ENCODE measurements around the gene ZIC1.

The ZIC1 gene

GRCh38 chr3:147368151-147368550 is 41.0 kb upstream of the ZIC1 start:
- no peak overlapping the region for H3K4me3 ChIP-seq (ENCODE audit: low read depth, low read length)
- H4K12ac ChIP-seq (ENCODE audit: low read depth, low read length): no peak overlapping the region
- H2BK5ac ChIP-seq (ENCODE audit: low read depth, low read length, poor library complexity): no peak overlapping the region
- no peak overlapping the region for H2AK5ac ChIP-seq (ENCODE audit: low read length)
- peaks cover 1% of the 10 kb centered on the region for H3K9me3 ChIP-seq (ENCODE audit: insufficient read depth, low read depth, low read length)
- H2BK12ac ChIP-seq (ENCODE audit: low read length): no peak overlapping the region
- no peak overlapping the region for H4K91ac ChIP-seq (ENCODE audit: low read depth, low read length)
- H3K36me3 ChIP-seq (ENCODE audit: control insufficient read depth in 1 of 2, insufficient read depth in 2 of 2, low read length in 2 of 2): no peaks in the 10 kb centered on the region
- no peak overlapping the region for H3K27ac ChIP-seq (ENCODE audit: low read depth, low read length)
- no peaks in the 10 kb centered on the region for H3K79me1 ChIP-seq (ENCODE audit: low read length)
- H3K18ac ChIP-seq (ENCODE audit: low read length): no peak overlapping the region
- no peak overlapping the region for H3K23ac ChIP-seq (ENCODE audit: low read length)
- H3K14ac ChIP-seq (ENCODE audit: low read length): no peak overlapping the region
- no peak overlapping the region for H4K8ac ChIP-seq (ENCODE audit: low read depth, low read length)
- no peak overlapping the region for H2BK120ac ChIP-seq (ENCODE audit: insufficient read depth, low read length, poor library complexity)
- no peak overlapping the region for H3K4ac ChIP-seq (ENCODE audit: low read depth, low read length)
- H3K27me3 ChIP-seq (ENCODE audit: insufficient read depth, low read length): peaks cover 55% of the 10 kb centered on the region
- no peak overlapping the region for H3K4me2 ChIP-seq (ENCODE audit: low read length)
- no peaks in the 10 kb centered on the region for H3K79me2 ChIP-seq (ENCODE audit: control insufficient read depth, insufficient read depth, low read length, poor library complexity)
- DNase-seq: no peak
- WGBS (ENCODE audit: extremely low coverage, insufficient coverage, insufficient read length): no CpG with 5 or more reads among the region's 2 CpGs
- no peak overlapping the region for H2AFZ ChIP-seq (ENCODE audit: insufficient read depth, low read length, poor library complexity)
- no peak overlapping the region for H3K9ac ChIP-seq (ENCODE audit: low read length)
- H3K4me1 ChIP-seq (ENCODE audit: control insufficient read depth in 1 of 2, insufficient read depth in 2 of 2, low read length in 2 of 2): no peaks in the 10 kb centered on the region

GRCh38 chr3:147368561-147369221 is 40.5 kb upstream of the ZIC1 start:
- no peak overlapping the region for H3K18ac ChIP-seq (ENCODE audit: low read length)
- H2BK120ac ChIP-seq (ENCODE audit: insufficient read depth, low read length, poor library complexity): no peak overlapping the region
- H4K12ac ChIP-seq (ENCODE audit: low read depth, low read length): no peak overlapping the region
- H3K79me1 ChIP-seq (ENCODE audit: low read length): no peaks in the 10 kb centered on the region
- H3K36me3 ChIP-seq (ENCODE audit: control insufficient read depth in 1 of 2, insufficient read depth in 2 of 2, low read length in 2 of 2): no peaks in the 10 kb centered on the region
- no peak overlapping the region for H3K9ac ChIP-seq (ENCODE audit: low read length)
- no peak overlapping the region for H2BK12ac ChIP-seq (ENCODE audit: low read length)
- no peak overlapping the region for H3K23ac ChIP-seq (ENCODE audit: low read length)
- no peak overlapping the region for H3K14ac ChIP-seq (ENCODE audit: low read length)
- no peak overlapping the region for H4K8ac ChIP-seq (ENCODE audit: low read depth, low read length)
- H2AFZ ChIP-seq (ENCODE audit: insufficient read depth, low read length, poor library complexity): no peak overlapping the region
- no CpG with 5 or more reads among the region's 16 CpGs for WGBS (ENCODE audit: extremely low coverage, insufficient coverage, insufficient read length)
- peaks cover 60% of the 10 kb centered on the region for H3K27me3 ChIP-seq (ENCODE audit: insufficient read depth, low read length)
- H3K4me3 ChIP-seq (ENCODE audit: low read depth, low read length): no peak overlapping the region
- no peak for DNase-seq
- no peaks in the 10 kb centered on the region for H3K79me2 ChIP-seq (ENCODE audit: control insufficient read depth, insufficient read depth, low read length, poor library complexity)
- no peak overlapping the region for H2BK5ac ChIP-seq (ENCODE audit: low read depth, low read length, poor library complexity)
- H3K27ac ChIP-seq (ENCODE audit: low read depth, low read length): no peak overlapping the region
- no peak overlapping the region for H4K91ac ChIP-seq (ENCODE audit: low read depth, low read length)
- no peak overlapping the region for H3K4me2 ChIP-seq (ENCODE audit: low read length)
- H3K4me1 ChIP-seq (ENCODE audit: control insufficient read depth in 1 of 2, insufficient read depth in 2 of 2, low read length in 2 of 2): no peaks in the 10 kb centered on the region
- H3K9me3 ChIP-seq (ENCODE audit: insufficient read depth, low read depth, low read length): peaks cover 1% of the 10 kb centered on the region
- H3K4ac ChIP-seq (ENCODE audit: low read depth, low read length): no peak overlapping the region
- H2AK5ac ChIP-seq (ENCODE audit: low read length): no peak overlapping the region

DNA sequence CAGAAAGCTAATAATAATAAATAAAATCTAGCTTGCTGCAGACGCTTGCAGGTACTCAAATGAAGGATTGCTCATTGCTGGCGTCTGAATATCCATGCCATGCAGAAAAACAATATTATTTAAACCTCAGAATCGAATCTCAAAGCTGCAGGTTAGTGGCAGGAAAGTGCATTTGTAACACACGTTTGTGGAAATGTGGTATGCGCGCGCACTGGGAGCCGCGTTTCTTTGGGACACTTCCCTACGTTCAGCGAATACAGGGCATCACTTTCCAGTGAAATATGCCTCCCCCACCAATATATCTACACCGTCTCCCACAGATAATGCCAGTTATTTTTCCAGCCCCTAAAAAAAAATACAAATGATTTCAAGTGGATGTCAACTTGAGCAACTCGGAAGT is 39.9 kb upstream of the ZIC1 start:
- H2BK5ac ChIP-seq (ENCODE audit: low read depth, low read length, poor library complexity): no peak overlapping the region
- H4K91ac ChIP-seq (ENCODE audit: low read depth, low read length): no peak overlapping the region
- DNase-seq: no peak
- no peaks in the 10 kb centered on the region for H3K79me1 ChIP-seq (ENCODE audit: low read length)
- H3K4me3 ChIP-seq (ENCODE audit: low read depth, low read length): no peak overlapping the region
- H2AK5ac ChIP-seq (ENCODE audit: low read length): no peak overlapping the region
- peaks cover 64% of the 10 kb centered on the region for H3K27me3 ChIP-seq (ENCODE audit: insufficient read depth, low read length)
- H2BK12ac ChIP-seq (ENCODE audit: low read length): no peak overlapping the region
- no peaks in the 10 kb centered on the region for H3K4me1 ChIP-seq (ENCODE audit: control insufficient read depth in 1 of 2, insufficient read depth in 2 of 2, low read length in 2 of 2)
- WGBS (ENCODE audit: extremely low coverage, insufficient coverage, insufficient read length): no CpG with 5 or more reads among the region's 13 CpGs
- no peak overlapping the region for H3K27ac ChIP-seq (ENCODE audit: low read depth, low read length)
- no peak overlapping the region for H3K4me2 ChIP-seq (ENCODE audit: low read length)
- H2BK120ac ChIP-seq (ENCODE audit: insufficient read depth, low read length, poor library complexity): no peak overlapping the region
- no peaks in the 10 kb centered on the region for H3K36me3 ChIP-seq (ENCODE audit: control insufficient read depth in 1 of 2, insufficient read depth in 2 of 2, low read length in 2 of 2)
- H3K4ac ChIP-seq (ENCODE audit: low read depth, low read length): no peak overlapping the region
- no peak overlapping the region for H3K18ac ChIP-seq (ENCODE audit: low read length)
- H3K23ac ChIP-seq (ENCODE audit: low read length): no peak overlapping the region
- H2AFZ ChIP-seq (ENCODE audit: insufficient read depth, low read length, poor library complexity): no peak overlapping the region
- H4K12ac ChIP-seq (ENCODE audit: low read depth, low read length): no peak overlapping the region
- no peak overlapping the region for H4K8ac ChIP-seq (ENCODE audit: low read depth, low read length)
- peaks cover 1% of the 10 kb centered on the region for H3K9me3 ChIP-seq (ENCODE audit: insufficient read depth, low read depth, low read length)
- no peaks in the 10 kb centered on the region for H3K79me2 ChIP-seq (ENCODE audit: control insufficient read depth, insufficient read depth, low read length, poor library complexity)
- no peak overlapping the region for H3K9ac ChIP-seq (ENCODE audit: low read length)
- no peak overlapping the region for H3K14ac ChIP-seq (ENCODE audit: low read length)

DNA sequence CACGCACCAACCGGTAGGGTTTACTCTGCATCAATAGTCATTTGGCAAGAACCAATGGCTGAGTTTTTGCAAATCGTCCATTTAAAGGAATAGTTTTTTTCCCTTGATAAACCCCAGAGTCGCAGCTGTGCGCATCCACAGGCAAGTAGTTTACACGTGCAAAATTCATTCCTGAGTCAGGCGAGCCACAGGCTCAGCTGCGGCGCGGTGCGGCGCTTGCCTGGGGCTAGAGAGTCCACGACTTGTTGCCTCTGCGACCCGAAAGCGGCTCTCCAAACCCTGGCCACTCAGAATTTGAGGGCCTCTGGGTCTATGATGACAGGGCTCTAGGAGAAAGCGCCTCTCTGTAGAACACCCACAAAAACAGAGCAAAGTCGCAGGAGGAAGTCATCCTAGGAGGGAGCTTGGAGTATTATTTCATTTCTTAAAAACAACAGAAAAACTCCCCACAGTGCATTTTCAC is 39.5 kb upstream of the ZIC1 start:
- no peak overlapping the region for H3K9ac ChIP-seq (ENCODE audit: low read length)
- H2BK120ac ChIP-seq (ENCODE audit: insufficient read depth, low read length, poor library complexity): no peak overlapping the region
- H3K18ac ChIP-seq (ENCODE audit: low read length): no peak overlapping the region
- H4K12ac ChIP-seq (ENCODE audit: low read depth, low read length): no peak overlapping the region
- H3K79me1 ChIP-seq (ENCODE audit: low read length): no peaks in the 10 kb centered on the region
- no peak overlapping the region for H3K27ac ChIP-seq (ENCODE audit: low read depth, low read length)
- no CpG with 5 or more reads among the region's 18 CpGs for WGBS (ENCODE audit: extremely low coverage, insufficient coverage, insufficient read length)
- no peak overlapping the region for H2BK5ac ChIP-seq (ENCODE audit: low read depth, low read length, poor library complexity)
- H2BK12ac ChIP-seq (ENCODE audit: low read length): no peak overlapping the region
- peaks cover 1% of the 10 kb centered on the region for H3K9me3 ChIP-seq (ENCODE audit: insufficient read depth, low read depth, low read length)
- no peaks in the 10 kb centered on the region for H3K36me3 ChIP-seq (ENCODE audit: control insufficient read depth in 1 of 2, insufficient read depth in 2 of 2, low read length in 2 of 2)
- H4K8ac ChIP-seq (ENCODE audit: low read depth, low read length): no peak overlapping the region
- H3K4me2 ChIP-seq (ENCODE audit: low read length): no peak overlapping the region
- no peak overlapping the region for H2AK5ac ChIP-seq (ENCODE audit: low read length)
- no peaks in the 10 kb centered on the region for H3K4me1 ChIP-seq (ENCODE audit: control insufficient read depth in 1 of 2, insufficient read depth in 2 of 2, low read length in 2 of 2)
- no peaks in the 10 kb centered on the region for H3K79me2 ChIP-seq (ENCODE audit: control insufficient read depth, insufficient read depth, low read length, poor library complexity)
- no peak overlapping the region for H3K4me3 ChIP-seq (ENCODE audit: low read depth, low read length)
- DNase-seq: no peak
- H3K23ac ChIP-seq (ENCODE audit: low read length): no peak overlapping the region
- H3K14ac ChIP-seq (ENCODE audit: low read length): no peak overlapping the region
- H3K4ac ChIP-seq (ENCODE audit: low read depth, low read length): no peak overlapping the region
- H2AFZ ChIP-seq (ENCODE audit: insufficient read depth, low read length, poor library complexity): no peak overlapping the region
- H4K91ac ChIP-seq (ENCODE audit: low read depth, low read length): no peak overlapping the region
- peaks cover 66% of the 10 kb centered on the region for H3K27me3 ChIP-seq (ENCODE audit: insufficient read depth, low read length)
